Urinary bladder (tissue), 4 donors: Measurements from ENCODE around the gene ENDOD1. TPM values are rescaled to one million over a fixed set of nuclear protein-coding genes. Genes with fewer than 3 reads are reported as not detected.
"Not testable (repeated sequence)": the region's sequence is repeated elsewhere in the genome, so short reads cannot be mapped to it uniquely, and the experiment has no call there.

Source experiments
- DNase-seq: peaks from one replicate; pipeline ENCODE4 v3.0.0-alpha.2; 2015; ENCODE audit errors: extremely low spot score
- H3K27ac ChIP-seq: one replicate; pipeline ENCODE4 v1.5.1; 2013; ENCODE audit warnings: low read depth, mild to moderate bottlenecking, moderate library complexity
- H3K36me3 ChIP-seq: one replicate; pipeline ENCODE4 v1.6.1; 2013; ENCODE audit warnings: mild to moderate bottlenecking, moderate library complexity; ENCODE audit not compliant: insufficient read depth
- H3K4me1 ChIP-seq: one replicate; pipeline ENCODE4 v1.6.1; 2013; ENCODE audit warnings: mild to moderate bottlenecking, moderate library complexity; ENCODE audit not compliant: insufficient read depth
- H3K4me3 ChIP-seq: one replicate; pipeline ENCODE4 v1.5.1; 2013; ENCODE audit warnings: low read depth, low read length
- WGBS: extraction: QIAGEN DNeasy Blood & Tissue Kit; methylation state at CpG from one replicate; pipeline ENCODE4 v1.1.7; 2013; 5-methylcytosine and 5-hydroxymethylcytosine counted together
- polyA plus RNA-seq: library from polyadenylated mRNA; stranded (reverse); fragments of 200-250 nt; gene quantifications from one replicate; pipeline ENCODE4 v1.2.3, GENCODE V29; 2013
- total RNA-seq: library from RNA; depleted of rRNA; stranded (reverse); fragments of >200 nt; gene quantifications from one replicate; pipeline ENCODE4 v1.2.3, GENCODE V29; 2014
- donor health status: healthy with polysubstance abuse.
- donor health status: healthy.

ENDOD1 gene
- total and polyA plus RNA-seq, 2 donors: 23.9 to 34.3 TPM

DNA sequence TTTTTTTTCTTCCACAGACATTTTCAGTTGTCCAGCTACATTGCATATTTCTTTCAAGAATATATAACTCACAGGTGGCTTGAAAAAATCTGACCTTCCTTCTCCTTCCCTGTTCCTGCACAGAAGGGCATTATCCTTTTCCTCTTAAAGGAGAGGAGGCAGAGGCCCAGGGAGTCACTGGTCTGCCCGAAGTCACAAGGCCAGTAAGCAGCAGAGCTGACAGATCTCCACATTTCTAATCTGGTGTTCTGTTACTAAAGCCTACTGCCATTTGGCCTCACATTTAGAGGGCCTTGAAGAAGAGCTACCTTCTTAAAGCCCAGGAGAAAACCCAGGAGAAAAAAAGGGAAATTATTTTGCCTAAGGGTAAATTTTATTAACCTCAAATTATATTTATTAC lies 12.3 kb downstream of the ENDOD1 start:
- 67% methylated on average over 1 of the region's 1 CpG for WGBS
- no peak overlapping the region for H3K27ac ChIP-seq
- no peak overlapping the region for H3K4me3 ChIP-seq
- H3K36me3 ChIP-seq: no peaks in the 10 kb centered on the region
- DNase-seq: no peak
- H3K4me1 ChIP-seq: no peaks in the 10 kb centered on the region

DNA sequence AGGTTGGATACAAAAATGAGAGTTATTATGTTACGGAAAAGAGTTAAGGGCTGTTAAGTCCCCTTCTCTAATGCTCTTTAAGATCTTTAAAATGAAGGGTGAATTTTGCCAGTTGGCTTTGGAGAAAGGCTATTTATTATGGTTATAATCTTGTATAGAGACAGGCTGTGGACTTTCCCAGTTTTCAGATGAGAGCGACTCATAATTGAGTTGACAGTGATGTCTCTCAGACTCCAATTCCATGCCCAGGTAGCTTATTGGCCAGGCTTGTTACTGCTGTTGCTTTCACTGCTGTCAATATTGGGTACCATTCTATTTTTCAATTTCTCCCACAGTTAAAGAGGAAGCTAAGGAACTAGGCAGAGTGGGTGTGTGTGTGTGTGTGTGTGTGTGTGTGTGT lies 13.1 kb downstream of the ENDOD1 start:
- no peak overlapping the region for H3K4me3 ChIP-seq
- no peak overlapping the region for H3K27ac ChIP-seq
- no peaks in the 10 kb centered on the region for H3K4me1 ChIP-seq
- no peak for DNase-seq
- WGBS: 97% methylated on average over 2 of the region's 2 CpGs
- no peaks in the 10 kb centered on the region for H3K36me3 ChIP-seq

DNA sequence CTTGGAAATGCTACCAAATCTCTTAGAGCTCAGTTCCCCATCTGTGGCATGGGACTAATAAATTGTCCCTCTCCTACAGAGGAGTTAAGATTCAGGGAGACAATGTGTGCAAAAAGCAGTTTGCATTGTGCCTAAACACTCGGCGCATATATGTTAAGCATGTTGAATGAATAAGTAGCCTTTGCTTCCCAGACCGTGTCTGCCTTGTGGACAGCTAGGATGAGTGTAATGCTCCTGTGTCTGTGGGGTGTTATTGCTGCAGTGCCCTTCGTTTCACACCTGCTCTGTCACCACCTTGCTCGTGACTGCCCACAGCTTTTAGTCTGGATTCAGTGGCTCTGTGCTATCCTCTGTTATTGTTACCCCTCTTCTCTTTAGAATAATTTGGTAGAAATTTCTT lies 14.1 kb downstream of the ENDOD1 start:
- no peak for DNase-seq
- no peak overlapping the region for H3K4me3 ChIP-seq
- H3K4me1 ChIP-seq: no peaks in the 10 kb centered on the region
- 89% methylated on average over 5 of the region's 5 CpGs for WGBS
- no peak overlapping the region for H3K27ac ChIP-seq
- no peaks in the 10 kb centered on the region for H3K36me3 ChIP-seq

DNA sequence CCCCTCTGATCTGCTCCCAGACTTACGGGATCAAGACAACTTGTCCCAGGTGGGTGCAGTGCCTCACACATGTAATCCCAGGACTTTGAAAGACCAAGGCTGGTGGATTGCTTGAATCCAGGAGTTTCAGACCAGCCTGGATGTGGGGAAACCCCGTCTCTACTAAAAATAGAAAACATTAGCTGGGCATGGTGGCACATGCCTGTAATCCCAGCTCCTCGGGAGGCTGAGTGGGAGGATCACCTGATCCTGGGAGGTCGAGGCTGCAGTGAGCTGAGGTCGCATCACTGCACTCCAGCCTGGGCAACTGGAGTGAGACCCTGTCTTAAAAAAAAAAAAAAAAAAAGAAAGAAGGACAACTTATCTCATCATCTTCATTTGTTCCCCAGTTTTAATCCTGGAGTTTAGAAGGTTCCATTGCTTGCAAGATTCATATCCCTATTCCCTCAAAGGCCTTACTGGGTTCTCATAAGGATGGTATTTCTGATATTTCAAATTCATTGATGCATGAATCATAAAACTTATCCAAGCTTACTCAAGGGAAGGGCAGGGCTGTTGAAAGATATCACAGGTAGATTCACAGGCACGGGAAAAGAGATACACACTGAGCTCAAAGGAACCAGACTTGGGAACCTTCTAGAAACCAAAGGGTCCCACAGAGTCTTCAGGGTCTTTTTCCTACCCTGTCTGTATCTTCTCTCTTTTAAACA lies 14.6 kb downstream of the ENDOD1 start:
- H3K27ac ChIP-seq: no peak overlapping the region
- no peaks in the 10 kb centered on the region for H3K4me1 ChIP-seq
- no peak overlapping the region for H3K4me3 ChIP-seq
- H3K36me3 ChIP-seq: no peaks in the 10 kb centered on the region
- DNase-seq: no peak
- 92% methylated on average over 6 of the region's 6 CpGs for WGBS

DNA sequence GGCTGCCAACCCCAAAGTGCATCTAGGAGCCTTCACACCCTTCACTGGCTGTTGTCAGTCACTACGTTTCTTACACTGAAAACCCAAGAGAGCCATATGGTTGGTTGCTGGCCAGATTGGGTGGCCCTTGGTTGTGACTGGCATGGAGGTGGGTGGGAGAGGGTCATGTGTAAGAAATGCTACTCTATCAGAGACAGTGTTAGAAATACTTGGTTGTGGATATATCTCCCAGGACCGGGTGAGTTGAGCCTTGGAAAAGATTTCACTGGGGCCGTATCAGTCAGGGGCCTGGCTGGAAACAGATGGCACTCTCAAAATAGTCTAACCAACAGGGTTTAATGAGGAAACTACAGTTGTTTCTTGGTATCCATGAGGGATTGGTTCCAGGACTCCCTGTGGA lies 15.2 kb downstream of the ENDOD1 start:
- Histone ChIP-seq H3K4me1 (no peaks in the 10 kb centered on the region), H3K36me3 (no peaks in the 10 kb centered on the region), H3K4me3 (no peak overlapping the region), H3K27ac (no peak overlapping the region)
- WGBS: 89% methylated on average over 3 of the region's 3 CpGs
- no peak for DNase-seq

DNA sequence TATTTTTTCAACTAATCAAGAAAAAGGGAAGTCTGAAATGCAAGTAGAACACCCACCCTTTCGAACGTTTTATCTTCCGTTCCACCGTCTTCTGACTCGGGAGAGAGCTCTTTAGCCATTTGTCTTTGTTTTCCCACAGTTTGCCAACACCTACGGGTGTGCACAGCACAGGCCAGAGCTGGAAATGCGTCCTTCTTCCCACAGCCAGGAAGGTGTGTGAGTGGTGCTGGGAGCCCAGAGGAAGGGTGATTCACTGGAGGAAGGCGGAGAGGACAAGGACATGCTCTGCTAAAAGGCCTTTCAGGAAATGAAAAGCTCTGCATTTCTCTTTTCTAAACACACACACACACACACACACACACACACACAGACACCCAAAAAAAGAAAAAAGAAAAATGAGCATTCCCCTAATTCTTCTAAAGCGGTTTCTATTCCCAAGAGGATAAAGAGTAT lies 18.5 kb downstream of the ENDOD1 start:
- WGBS: 68% methylated on average over 9 of the region's 9 CpGs
- no peak overlapping the region for H3K4me3 ChIP-seq
- no peak overlapping the region for H3K27ac ChIP-seq
- no peaks in the 10 kb centered on the region for H3K36me3 ChIP-seq
- no peaks in the 10 kb centered on the region for H3K4me1 ChIP-seq
- DNase-seq: no peak

DNA sequence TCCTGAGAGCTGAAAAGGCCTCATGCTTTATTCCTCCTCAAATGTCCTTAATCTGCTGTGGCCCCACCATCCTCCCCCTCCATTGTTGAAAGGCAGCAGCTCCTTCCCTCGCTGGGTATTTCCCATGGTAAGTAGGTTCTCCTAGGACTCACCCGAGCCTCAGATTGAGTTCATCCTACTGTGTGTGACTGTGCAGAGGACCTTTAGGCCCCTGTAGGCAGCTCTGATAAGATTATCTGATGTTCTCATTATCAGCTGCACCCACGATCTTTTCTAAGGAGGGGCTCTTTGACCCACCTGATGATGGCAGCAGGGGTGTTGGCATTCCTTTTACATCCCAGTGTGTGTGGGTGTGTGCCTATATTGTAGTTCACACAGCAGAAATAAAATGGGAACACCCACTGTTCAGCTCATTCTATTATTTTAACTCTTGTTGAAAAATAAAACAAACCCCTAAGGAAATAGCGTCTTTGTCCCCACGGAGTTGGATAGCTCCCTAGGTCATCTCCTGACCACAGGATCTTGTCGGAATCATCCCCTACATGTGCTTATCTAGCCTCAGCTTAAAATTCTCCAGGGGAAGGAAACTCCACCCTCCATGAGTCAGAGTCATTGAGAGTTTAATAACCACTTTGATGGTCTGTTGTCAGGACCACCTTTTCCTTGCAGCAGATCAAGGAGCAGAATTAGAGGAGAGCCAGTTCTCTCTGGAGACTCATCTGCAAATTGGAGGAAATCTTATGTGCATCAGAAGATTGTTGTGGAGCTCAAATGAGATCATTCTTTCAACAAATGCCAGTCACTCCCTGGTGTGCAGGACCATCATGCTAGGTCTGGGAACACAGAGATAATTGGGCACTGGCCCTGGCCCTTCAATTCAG lies 19.3 kb downstream of the ENDOD1 start:
- DNase-seq: no peak
- WGBS: 63% methylated on average over 6 of the region's 6 CpGs
- Histone ChIP-seq H3K27ac (no peak overlapping the region), H3K4me3 (no peak overlapping the region), H3K4me1 (no peaks in the 10 kb centered on the region), H3K36me3 (no peaks in the 10 kb centered on the region)

DNA sequence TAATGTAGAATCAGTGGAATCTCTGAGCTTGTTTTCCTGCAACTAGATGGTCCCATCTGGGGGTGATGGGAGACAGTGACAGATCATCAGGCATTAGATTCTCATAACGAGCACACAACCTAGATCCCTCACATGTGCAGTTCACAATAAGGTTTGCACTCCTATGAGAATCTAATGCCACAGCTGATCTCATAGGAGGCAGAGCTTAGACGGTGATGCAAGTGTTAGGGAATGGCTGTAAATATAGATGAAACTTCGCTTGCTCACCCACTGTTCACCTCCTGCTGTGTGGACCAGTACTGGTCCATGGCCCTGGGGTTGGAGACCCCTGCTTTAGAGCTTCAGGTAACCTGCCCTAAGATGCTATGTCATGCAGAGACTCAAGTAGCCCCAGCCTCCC lies 21.8 kb downstream of the ENDOD1 start:
- H3K4me1 ChIP-seq, H3K4me3 ChIP-seq, H3K27ac ChIP-seq, H3K36me3 ChIP-seq, DNase-seq: not testable (repeated sequence)
- 90% methylated on average over 3 of the region's 3 CpGs for WGBS

DNA sequence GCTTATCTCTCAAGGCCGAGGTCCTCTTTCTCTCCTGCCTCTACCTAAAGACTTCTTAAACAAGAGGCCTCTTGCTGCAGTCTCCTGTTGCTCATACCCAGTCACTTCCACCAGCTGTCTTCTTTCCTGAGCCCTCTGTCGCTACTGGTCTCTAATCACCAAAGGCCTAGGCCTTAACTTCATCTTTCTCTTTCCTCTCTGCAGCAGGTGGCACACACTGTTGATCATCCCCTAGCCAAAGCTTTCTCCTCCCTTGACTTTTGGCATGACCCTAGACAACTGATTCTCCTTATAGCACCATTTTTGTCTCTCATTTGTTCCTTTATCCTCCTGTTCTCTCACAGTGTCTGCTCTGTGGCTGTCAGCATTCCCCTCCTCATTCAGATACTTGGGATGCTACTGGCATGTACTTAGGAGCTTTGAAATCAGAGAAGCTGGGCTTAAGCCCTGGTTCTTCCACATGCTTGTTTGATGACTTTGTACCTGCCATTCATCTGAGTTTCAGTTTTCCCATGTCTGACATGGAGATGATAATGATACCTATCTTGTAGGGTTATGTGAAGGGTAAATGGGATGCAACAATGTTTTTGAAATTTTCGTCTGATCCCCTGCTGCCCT lies 22.4 kb downstream of the ENDOD1 start:
- WGBS: 82% methylated on average over 3 of the region's 3 CpGs
- DNase-seq: no peak

DNA sequence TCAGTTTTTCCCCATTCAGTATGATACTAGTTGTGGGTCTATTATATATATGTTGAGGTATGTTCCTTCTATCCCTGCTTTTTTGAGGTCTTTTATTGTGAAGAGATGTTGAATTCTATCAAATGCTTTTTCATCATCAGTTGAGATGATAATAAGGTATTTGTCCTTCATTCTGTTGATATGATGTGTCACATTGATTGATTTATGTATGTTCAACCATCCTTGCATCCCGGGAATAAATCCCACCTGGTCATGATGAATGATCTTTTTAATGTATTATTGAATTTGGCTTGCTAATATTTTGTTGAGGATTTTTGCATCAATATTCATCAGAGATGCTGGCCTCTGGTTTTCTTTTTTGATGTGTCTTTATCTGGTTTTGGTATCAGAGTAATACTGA lies 26.0 kb downstream of the ENDOD1 start:
- no peaks in the 10 kb centered on the region for H3K36me3 ChIP-seq
- no peak overlapping the region for H3K4me3 ChIP-seq
- H3K4me1 ChIP-seq: no peaks in the 10 kb centered on the region
- DNase-seq: no peak
- no peak overlapping the region for H3K27ac ChIP-seq
- WGBS: 88% methylated on average over 1 of the region's 1 CpG

More for the DNA sequence above, 22.4 kb downstream of the ENDOD1 start:
- H3K4me1 ChIP-seq: no peaks in the 10 kb centered on the region
- H3K4me3 ChIP-seq: no peak overlapping the region
- H3K36me3 ChIP-seq: no peaks in the 10 kb centered on the region
- H3K27ac ChIP-seq: no peak overlapping the region

DNA sequence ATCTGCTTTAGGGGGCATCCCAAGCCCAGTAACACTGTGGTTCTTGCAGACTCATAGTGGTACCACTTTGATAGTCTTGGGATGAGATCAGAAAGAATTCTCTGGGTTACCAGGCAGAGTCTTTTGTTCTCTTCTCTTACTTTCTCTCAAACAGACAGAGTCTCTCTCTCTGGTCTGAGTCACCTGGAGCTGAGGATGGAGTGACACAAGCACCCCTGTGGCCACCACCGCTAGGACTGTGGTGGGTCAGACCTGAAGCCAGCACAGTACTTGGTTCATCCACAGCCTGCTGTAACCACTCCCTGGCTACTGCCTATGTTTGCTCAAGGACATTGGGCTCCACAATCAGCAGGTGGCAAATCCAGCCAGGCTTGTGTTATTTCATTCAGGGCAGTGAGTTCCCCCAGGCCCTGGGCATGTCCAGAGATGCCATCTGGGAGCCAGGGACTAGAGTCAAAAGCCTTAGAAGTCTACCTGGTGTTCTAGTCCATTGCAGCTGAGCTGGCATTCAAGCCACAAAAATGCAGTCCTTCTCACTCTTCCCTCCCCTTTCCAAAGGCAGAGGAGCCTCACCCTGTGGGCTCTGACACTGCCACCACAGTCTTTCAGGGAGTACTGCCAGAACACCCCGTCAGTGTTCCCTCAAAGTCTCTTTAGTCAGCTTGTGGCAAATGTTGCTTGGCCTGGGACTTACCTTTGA lies 29.9 kb downstream of the ENDOD1 start:
- 93% methylated on average over 2 of the region's 2 CpGs for WGBS
- Histone ChIP-seq H3K4me3 (no peak overlapping the region), H3K36me3 (no peaks in the 10 kb centered on the region), H3K4me1 (no peaks in the 10 kb centered on the region), H3K27ac (no peak overlapping the region)
- DNase-seq: no peak

DNA sequence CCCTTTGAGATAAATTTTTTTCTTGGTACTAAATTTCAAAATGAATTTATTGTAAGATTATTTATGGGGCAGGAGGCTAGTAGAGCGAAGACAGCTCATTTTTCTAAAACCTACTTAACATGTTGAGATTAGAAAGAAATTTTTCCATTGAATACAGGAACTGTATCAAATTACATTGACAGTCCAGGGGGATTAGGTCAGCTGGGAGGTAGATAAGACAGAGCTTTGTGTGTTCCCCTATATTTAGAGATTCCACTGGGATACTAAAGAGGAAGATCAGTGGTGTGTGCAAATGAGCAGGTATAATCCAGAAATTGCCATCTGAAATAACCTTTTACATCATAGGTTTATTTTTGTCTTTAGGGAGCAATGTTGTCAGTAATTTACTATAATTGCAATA lies 32.1 kb downstream of the ENDOD1 start:
- H3K4me1 ChIP-seq: no peaks in the 10 kb centered on the region
- H3K4me3 ChIP-seq: no peak overlapping the region
- no peaks in the 10 kb centered on the region for H3K36me3 ChIP-seq
- WGBS: 90% methylated on average over 1 of the region's 1 CpG
- DNase-seq: no peak
- no peak overlapping the region for H3K27ac ChIP-seq

DNA sequence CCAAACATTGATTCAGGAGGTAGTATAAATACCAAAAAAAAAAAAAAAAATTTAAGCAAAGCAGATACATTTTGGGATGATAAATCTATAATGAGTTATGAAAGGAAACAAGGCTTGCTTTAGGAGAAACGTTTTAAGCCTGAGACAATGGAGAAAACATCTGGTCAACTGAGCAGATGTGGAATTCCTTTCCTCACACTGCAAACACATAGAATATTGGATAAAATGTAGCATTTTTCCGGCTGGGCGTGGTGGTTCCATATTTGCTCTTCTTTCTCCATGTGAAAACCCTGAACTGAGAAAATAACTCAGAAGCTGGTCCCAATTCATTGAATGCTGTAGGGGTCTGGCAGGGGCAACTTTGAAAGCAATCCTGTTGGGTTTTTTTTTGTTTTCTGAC lies 33.9 kb downstream of the ENDOD1 start:
- Histone ChIP-seq H3K36me3 (no peaks in the 10 kb centered on the region), H3K4me3 (no peak overlapping the region), H3K27ac (no peak overlapping the region), H3K4me1 (no peaks in the 10 kb centered on the region)
- DNase-seq: no peak
- 73% methylated on average over 3 of the region's 3 CpGs for WGBS
